Stimulated activated CD8-positive, alpha-beta memory T cell treated with anti-CD3 and anti-CD28 coated beads, Interleukin-15, amount 100 ng/mL, for 4 hours (primary cell): ENCODE data around the gene LSM6.

Experiments
- DNase-seq, 2 donors: peaks; one replicate each; pipeline ENCODE4 v3.0.0-alpha.2; 2020; ENCODE audit warnings: low read depth in 2 of 2

LSM6 gene

GRCh38 chr4:146186041-146186440 lies 10.5 kb downstream of the LSM6 start:
- DNase-seq: no peak

GRCh38 chr4:146186596-146186995 lies 11.1 kb downstream of the LSM6 start:
- DNase-seq: no peak

GRCh38 chr4:146190456-146190855 lies 14.9 kb downstream of the LSM6 start:
- no peak for DNase-seq

GRCh38 chr4:146191766-146192458 lies 16.4 kb downstream of the LSM6 start:
- DNase-seq: no peak

GRCh38 chr4:146193628-146194027 lies 18.1 kb downstream of the LSM6 start:
- DNase-seq: no peak

GRCh38 chr4:146194212-146194611 lies 18.7 kb downstream of the LSM6 start:
- no peak for DNase-seq

GRCh38 chr4:146202665-146203064 lies 27.1 kb downstream of the LSM6 start:
- no peak for DNase-seq

GRCh38 chr4:146207410-146207809 lies 31.9 kb downstream of the LSM6 start:
- DNase-seq: no peak

GRCh38 chr4:146210890-146211289 lies 35.4 kb downstream of the LSM6 start:
- DNase-seq: no peak

- DNase-seq: no peak
Observed at GRCh38 chr4:146211440-146211839, 35.9 kb downstream of the LSM6 start.

- no peak for DNase-seq
Observed at GRCh38 chr4:146212781-146213180, 37.3 kb downstream of the LSM6 start.

- no peak for DNase-seq
Observed at GRCh38 chr4:146214238-146214637, 38.7 kb downstream of the LSM6 start, which contains the start of gene REELD1. Gene REELD1 (plus strand): TSS chr4:146214538. CDS start chr4:146216953, 2,415 bp downstream.

GRCh38 chr4:146222313-146222712 lies 46.8 kb downstream of the LSM6 start:
- no peak for DNase-seq

- no peak for DNase-seq
Observed at GRCh38 chr4:146224326-146224966, 48.9 kb downstream of the LSM6 start.

- no peak for DNase-seq
Observed at GRCh38 chr4:146229406-146229805, 53.9 kb downstream of the LSM6 start.

GRCh38 chr4:146232131-146232722 lies 56.7 kb downstream of the LSM6 start:
- no peak for DNase-seq

GRCh38 chr4:146235654-146236177 lies 60.2 kb downstream of the LSM6 start:
- no peak for DNase-seq

- DNase-seq: no peak
Observed at GRCh38 chr4:146236216-146236615, 60.7 kb downstream of the LSM6 start.

GRCh38 chr4:146237092-146237491 lies 61.6 kb downstream of the LSM6 start:
- no peak for DNase-seq

- DNase-seq: no peak
Observed at GRCh38 chr4:146238107-146238506, 62.6 kb downstream of the LSM6 start.
